Measurements from ENCODE around the gene REEP2.

DNA sequence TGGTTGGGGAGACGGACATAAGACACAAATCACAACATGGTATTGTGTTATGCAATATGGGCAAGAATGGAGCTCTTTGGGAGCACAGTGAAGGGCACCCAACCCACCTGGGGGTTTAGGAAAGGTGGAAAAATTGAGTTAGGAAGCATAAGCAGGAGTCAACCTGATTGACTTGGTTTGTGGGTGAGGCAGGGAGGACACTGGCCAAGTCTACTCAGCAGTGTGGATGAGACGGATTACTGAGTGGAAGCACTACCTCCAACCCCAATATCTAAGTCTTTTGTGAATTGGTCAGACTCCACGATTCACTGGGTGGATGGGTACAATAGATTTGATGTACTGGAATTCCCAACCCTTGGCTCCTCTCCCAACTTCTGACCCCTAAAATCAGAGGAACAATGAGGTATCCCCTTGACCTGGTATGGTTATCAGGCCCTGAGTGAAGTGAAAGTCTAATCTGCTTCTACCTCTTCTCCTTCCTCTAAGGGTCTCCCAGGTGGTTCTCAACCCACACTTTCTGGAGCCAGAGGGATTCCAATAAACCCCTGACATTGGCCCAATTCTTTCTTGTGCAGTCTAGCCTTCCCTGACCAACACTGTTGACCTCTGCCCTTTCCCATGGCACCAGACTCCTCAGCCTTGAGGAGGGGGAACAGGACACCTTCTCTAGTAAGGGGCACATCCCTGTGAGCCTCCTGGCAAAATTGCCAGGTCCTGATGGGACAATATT lies 31.6 kb downstream of the REEP2 start:
- TF ChIP-seq SUZ12 (IDR thresholded peaks at IDR 0.05; ENCODE audit: extremely low read depth, insufficient read depth, insufficient read length) = no peak
- no peak for TF ChIP-seq YY1 (IDR thresholded peaks at IDR 0.05; ENCODE audit: insufficient read depth, insufficient read length)

All from NT2/D1 (cell line).